Stimulated activated CD8-positive, alpha-beta memory T cell treated with anti-CD3 and anti-CD28 coated beads, Interleukin-7, amount 100 ng/mL, for 24 hours (primary cell): Measurements from ENCODE around the gene STIP1.
A peak's percentile ranks its signal among the peaks of the same experiment; 100 is the strongest.

Experiments used
- DNase-seq: peaks from one replicate; pipeline ENCODE4 v3.0.0-alpha.2; 2020; ENCODE audit warnings: low read depth

The STIP1 gene

GRCh38 chr11:64198511-64198910, 12.5 kb downstream of the STIP1 start:
- no peak for DNase-seq

GRCh38 chr11:64201543-64201942, 15.6 kb downstream of the STIP1 start:
- DNase-seq = no peak

- DNase-seq = no peak
Measured at GRCh38 chr11:64202992-64203391, 17.0 kb downstream of the STIP1 start.

- no peak for DNase-seq
Measured at GRCh38 chr11:64203421-64204079, 17.6 kb downstream of the STIP1 start.

- no peak for DNase-seq
Measured at GRCh38 chr11:64204080-64204440, 18.1 kb downstream of the STIP1 start.

- DNase-seq = no peak
Measured at GRCh38 chr11:64204464-64204989, 18.6 kb downstream of the STIP1 start.

- no peak for DNase-seq
Measured at GRCh38 chr11:64206457-64207255, 20.7 kb downstream of the STIP1 start, which contains the start of gene FERMT3. TSS of gene FERMT3 (plus strand) at chr11:64206721. CDS start at chr11:64207365, 644 bp downstream.

- DNase-seq = peak; percentile 80
Measured at GRCh38 chr11:64207256-64208085, 21.5 kb downstream of the STIP1 start.

GRCh38 chr11:64208086-64208795, 22.3 kb downstream of the STIP1 start:
- no peak for DNase-seq

GRCh38 chr11:64208796-64209562, 23.0 kb downstream of the STIP1 start:
- DNase-seq = no peak

- no peak for DNase-seq
Measured at GRCh38 chr11:64209563-64209843, 23.5 kb downstream of the STIP1 start.

GRCh38 chr11:64210301-64211020, 24.5 kb downstream of the STIP1 start:
- no peak for DNase-seq

GRCh38 chr11:64211181-64211872, 25.4 kb downstream of the STIP1 start:
- DNase-seq = no peak

- DNase-seq = no peak
Measured at GRCh38 chr11:64216879-64217278, 30.9 kb downstream of the STIP1 start.

- no peak for DNase-seq
Measured at GRCh38 chr11:64218628-64219353, 32.8 kb downstream of the STIP1 start.

GRCh38 chr11:64219354-64219684, 33.3 kb downstream of the STIP1 start:
- DNase-seq = no peak

- no peak for DNase-seq
Measured at GRCh38 chr11:64219755-64220154, 33.8 kb downstream of the STIP1 start.

GRCh38 chr11:64220271-64220670, 34.3 kb downstream of the STIP1 start:
- DNase-seq = no peak

- DNase-seq = no peak
Measured at GRCh38 chr11:64220798-64221197, 34.8 kb downstream of the STIP1 start.

GRCh38 chr11:64222651-64223000, 36.7 kb downstream of the STIP1 start:
- DNase-seq = no peak
